HL-60/S4 (cell line): ENCODE measurements around the gene BDKRB2.

Experiments used
- in situ Hi-C: fragments of 300-500 bp; cut with MboI; formaldehyde crosslinking; loops from 2 replicates; pipeline ENCODE4 v1.14.3; 2022; ENCODE audit warnings: low sequenced_read_pairs

The BDKRB2 gene

DNA sequence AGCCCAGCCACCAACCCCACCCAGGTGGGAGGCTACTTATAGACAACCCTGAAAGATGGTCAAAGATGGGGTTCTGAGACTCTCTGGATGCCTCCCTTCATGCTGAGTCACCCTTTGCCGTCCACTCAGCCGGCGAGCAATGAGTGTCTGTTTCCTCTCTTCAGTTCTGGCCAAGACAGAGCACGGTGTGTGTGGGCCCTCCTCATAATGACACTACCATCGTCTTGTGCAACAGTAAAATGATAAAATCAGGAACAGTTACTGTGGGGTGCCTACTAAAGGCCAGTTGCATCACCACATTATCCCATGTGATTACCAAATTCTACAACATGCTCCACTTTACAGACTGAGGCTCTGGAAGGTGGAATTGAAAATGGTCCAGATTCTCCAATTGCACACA, 44.4 kb downstream of the BDKRB2 start:
- in situ Hi-C loops = no loop called here

GRCh38 chr14:96250485-96250884, 45.8 kb downstream of the BDKRB2 start:
- in situ Hi-C loops = no loop called here

DNA sequence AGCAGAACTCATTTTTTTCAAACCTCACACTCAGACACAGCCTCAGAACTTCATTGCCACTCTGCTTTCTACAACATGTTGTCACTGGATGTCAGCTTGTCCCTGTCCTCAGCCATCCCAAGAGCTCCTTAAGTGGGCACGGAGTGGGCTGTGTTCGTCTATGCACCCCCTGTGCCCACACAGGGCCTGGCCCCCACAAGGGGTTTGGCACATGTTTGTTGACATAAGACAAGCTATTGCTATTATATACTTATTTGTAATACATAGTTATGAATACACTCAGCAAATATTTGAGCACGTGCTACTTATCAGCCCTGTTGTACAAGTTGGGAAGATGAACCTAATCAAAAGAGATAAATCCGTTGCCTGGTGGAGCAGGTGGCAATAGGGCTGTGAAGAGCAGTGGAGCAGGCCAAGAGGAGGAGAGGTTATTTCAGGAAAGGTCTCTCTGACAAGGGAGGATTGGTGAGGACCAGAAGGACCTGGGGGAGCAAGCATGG, 47.1 kb downstream of the BDKRB2 start:
- in situ Hi-C loops = no loop called here

GRCh38 chr14:96252323-96252998, 47.8 kb downstream of the BDKRB2 start:
- in situ Hi-C loops = no loop called here

DNA sequence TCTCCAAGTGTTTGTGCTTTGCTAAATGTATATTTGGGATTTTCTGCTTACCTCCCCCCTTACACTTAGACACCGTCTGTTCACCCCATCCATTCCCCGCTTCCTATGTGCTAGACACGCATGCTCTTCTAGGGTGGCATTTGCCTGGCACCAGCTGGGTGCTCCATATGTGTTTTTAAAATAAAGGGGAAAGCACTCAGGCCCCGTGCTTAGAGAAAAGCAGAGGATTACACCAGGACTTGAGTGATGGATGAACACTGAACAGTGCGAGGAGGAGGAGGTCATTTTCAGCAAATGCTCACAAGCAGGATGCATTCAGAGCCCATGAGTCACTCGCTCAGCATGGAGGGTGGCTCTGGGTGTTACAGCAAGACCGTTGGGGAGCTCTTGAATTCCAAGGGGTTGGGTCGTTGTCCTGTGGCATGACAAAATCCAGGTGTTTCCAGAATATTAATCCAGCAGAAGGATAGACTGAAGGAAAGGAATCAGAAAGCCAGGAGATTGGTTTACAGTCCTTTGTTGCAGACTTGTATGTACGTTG, 48.4 kb downstream of the BDKRB2 start:
- in situ Hi-C loops = no loop called here

- in situ Hi-C loops = no loop called here
These were observed 50.0 kb downstream of the BDKRB2 start for GRCh38 chr14:96254687-96255086.

DNA sequence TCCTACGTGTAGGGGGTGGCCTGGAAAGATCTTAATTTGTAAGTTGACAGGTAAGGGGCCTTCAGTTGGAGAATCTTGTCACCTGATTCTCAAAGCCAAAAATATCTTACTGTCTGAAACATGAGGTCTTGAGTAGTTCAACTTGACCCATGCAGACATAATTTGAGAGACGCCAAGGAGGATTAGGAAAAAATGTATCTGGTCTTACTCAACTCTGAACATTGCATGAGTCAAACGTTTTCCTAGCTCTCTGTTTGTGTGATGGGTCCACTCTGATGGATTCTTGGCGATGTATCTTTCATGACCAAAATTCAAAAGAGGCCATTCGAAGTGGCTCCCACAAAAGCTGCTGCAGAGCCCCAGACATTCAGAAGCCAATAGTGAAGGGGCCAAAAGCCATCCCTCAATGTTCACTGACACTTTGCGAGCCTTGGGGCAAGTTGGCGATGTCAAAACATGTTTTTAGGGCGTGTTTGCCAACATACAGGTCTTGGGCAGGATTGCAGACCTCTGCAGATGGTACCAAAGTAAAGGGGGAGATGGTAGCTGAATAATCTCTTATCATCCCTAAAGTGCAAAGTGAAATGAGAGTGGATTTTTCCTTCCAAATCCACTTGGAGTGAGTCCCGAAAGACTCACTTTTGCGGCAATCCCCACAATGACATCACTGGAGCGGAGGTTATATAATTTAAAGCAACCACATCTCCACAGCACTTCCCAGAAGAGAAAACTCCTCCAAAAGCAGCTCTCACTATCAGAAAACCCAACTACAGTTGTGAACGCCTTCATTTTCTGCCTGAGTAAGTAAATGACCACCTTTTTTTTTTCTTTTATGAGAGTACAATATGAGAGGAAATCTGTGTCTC, 51.1 kb downstream of the BDKRB2 start, which contains the start of gene BDKRB1:
BDKRB1 (plus strand) TSS at position 710 of the 866 bp plus-strand sequence. CDS start 7,473 bp downstream, outside the sequence.
- in situ Hi-C loops = no loop called here

GRCh38 chr14:96256407-96256806, 51.8 kb downstream of the BDKRB2 start:
- in situ Hi-C loops = no loop called here

DNA sequence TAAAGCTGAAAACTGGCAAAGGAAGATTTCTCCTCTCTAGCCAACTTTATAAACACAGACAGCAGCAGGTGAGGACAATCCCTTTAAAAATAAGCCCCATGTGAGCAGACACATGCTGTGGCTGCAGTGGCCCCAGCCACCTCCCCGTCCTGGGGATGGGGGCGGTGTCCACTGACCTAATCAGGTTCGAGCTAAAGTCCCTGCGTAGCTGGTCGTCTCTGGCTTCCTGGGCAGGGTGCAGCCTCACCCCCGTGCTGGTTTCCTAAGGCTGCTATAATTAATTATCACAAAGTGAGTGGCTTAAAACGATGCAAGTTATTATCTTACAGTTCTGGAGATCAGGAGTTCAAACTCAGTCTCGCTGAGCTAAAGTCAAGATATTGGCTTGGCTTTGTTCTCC, 52.4 kb downstream of the BDKRB2 start:
- in situ Hi-C loops = no loop called here

GRCh38 chr14:96257900-96258299, 53.3 kb downstream of the BDKRB2 start:
- in situ Hi-C loops = no loop called here

GRCh38 chr14:96260341-96260821, 55.7 kb downstream of the BDKRB2 start:
- in situ Hi-C loops = loop anchor here (10.0 kb wide), 1 partner anchor 156 kb away; no protein-coding TSS in a partner anchor

DNA sequence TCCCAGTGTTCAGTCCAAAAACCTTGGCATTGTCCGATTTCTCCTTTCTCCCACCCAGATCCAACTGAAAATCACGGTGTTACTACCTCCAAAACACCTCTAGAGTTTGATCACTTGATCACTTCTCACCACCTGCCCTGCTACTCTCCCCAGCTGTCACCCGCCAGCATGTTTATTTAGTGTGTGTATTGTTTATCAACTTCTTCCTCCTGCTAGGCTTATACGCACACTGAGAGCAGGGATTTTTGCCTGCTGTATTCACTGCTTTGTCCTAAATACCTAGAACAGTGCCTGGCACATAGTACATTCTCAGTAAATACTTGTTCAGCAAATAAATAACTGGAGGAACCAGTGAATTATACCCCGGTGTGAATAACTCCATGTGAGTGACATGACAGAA, 56.4 kb downstream of the BDKRB2 start:
- in situ Hi-C loops = loop anchor here (10.0 kb wide), 1 partner anchor 156 kb away; no protein-coding TSS in a partner anchor

DNA sequence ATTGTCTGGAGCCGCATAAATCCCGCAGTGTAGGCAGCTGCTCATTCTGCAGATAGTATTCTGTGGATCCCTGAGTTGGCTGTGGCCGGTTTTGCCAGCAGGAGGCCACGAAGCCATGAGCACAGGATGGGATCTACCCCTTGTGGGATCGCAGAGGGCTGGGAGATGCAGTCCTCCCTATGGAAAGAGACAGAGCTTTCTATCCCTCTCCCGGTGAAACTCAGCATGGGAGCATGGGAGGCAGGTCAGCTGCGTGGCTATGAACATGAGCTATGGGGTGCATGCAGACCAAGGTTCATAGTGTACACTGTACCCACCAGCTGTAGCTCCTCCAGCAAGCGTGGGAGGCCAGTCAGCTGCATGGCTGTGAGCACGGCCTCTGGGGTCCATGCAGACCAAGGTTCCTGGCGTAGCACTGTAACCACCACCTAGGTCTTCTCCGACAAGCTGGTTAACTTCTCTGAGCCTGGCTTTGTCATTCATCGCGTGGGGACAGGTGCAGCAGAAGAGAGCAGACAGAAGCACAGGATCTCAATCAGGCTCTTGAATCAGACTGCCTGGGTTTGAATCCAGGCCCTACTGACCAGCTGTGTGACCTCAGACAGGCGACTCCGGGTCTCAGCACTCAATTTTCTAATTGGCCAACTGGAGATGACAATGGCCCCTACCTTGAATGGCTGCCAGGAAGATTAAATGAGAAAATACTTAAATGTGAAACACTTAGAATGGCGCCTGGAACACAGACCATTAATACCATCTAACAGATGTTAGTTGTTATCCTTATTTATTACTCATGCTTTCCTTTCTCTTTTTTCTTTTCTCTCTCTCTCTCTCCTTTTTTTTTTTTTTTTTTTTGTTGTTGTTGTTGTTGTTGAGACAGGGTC, 57.4 kb downstream of the BDKRB2 start:
- in situ Hi-C loops = loop anchor here (10.0 kb wide), 1 partner anchor 157 kb away; no protein-coding TSS in a partner anchor

- in situ Hi-C loops = loop anchor here (10.0 kb wide), 1 partner anchor 159 kb away; no protein-coding TSS in a partner anchor
These were observed 58.9 kb downstream of the BDKRB2 start for GRCh38 chr14:96263347-96264199.

DNA sequence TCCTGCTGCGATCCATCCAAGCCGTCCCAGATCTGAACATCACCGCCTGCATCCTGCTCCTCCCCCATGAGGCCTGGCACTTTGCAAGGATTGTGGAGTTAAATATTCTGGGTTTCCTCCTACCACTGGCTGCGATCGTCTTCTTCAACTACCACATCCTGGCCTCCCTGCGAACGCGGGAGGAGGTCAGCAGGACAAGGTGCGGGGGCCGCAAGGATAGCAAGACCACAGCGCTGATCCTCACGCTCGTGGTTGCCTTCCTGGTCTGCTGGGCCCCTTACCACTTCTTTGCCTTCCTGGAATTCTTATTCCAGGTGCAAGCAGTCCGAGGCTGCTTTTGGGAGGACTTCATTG, 59.5 kb downstream of the BDKRB2 start:
- in situ Hi-C loops = loop anchor here (10.0 kb wide), 1 partner anchor 159 kb away; no protein-coding TSS in a partner anchor

- in situ Hi-C loops = loop anchor here (10.0 kb wide), 1 partner anchor 160 kb away; no protein-coding TSS in a partner anchor
These were observed 60.2 kb downstream of the BDKRB2 start for GRCh38 chr14:96264853-96265252.

DNA sequence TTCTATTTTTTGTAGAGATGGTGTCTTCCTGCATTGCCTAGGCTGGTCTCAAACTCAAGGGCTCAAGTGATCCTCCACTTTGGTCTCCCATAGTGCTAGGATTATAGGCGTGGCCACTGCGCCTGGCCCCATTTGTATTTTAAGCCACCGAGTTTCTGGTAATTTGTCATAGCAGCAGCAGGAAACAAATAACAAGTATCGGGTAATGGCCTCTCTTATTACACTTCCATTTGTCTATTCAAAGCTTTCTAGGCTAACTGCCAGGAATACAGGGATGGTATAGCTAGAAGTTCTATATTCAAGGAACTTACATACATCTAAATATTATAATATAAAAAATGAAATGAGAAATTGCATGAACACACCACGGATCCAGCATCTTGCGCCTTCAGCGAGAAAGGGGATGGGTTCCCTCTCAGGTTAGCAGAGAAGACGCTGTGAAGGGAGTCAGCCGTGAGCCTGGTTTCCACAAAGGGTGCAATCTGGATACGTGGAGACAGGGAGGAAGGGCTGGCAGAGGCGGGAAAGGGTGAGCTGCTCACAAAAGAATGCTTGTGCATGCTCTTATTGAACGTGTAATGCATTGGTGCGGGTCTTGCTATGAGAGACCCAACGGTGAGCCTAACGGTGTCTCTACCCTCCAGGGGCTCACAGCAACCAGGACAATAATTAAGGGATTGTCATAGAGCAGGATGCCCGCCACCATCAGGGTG, 60.9 kb downstream of the BDKRB2 start:
- in situ Hi-C loops = loop anchor here (10.0 kb wide), 1 partner anchor 161 kb away; no protein-coding TSS in a partner anchor

DNA sequence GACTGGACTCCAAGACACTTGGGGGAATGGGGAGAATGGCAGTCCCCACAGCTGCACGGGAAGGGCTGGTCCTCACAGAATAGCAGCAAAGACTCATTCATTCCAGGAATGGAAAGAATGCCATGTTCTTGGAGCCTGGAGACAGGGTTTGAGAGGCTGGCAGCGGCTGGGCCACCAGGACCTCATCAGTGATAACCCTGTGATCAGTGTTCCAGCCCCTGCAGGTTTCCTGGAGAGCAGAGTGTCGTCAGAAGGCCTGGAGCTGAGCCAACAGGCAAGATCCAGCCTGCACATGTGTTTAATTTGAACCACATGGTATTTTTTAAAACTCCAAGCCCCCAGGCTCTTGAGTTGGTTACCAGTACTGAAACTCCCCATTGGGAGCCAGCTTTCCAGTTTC, 62.7 kb downstream of the BDKRB2 start:
- in situ Hi-C loops = loop anchor here (10.0 kb wide), 1 partner anchor 163 kb away; no protein-coding TSS in a partner anchor
